GM12891 (cell line): ENCODE measurements around the gene FGF3.

Experiments used
- POLR2AphosphoS5 ChIP-seq: IDR thresholded peaks from 2 replicates; pipeline ENCODE4 v1.6.1; 2011; ENCODE audit warnings: low read depth, low read length, control low read depth
- SPI1 ChIP-seq: IDR thresholded peaks from 2 replicates; pipeline ENCODE4 v1.6.1; 2011; ENCODE audit warnings: low read depth, low read length, control low read depth

- TF ChIP-seq POLR2AphosphoS5 (no peak), SPI1 (no peak)
These were observed 17.5 kb downstream of the FGF3 start for GRCh38 chr11:69801513-69802335.
